ENCODE results near the gene KRT71. TPM values are rescaled to one million over a fixed set of nuclear protein-coding genes. Genes with fewer than 3 reads are reported as not detected.

The KRT71 gene
- total RNA-seq, 4 donors from 2014 or later: not detected

GRCh38 chr12:52535574-52535973 lies 17.4 kb downstream of the KRT71 start:
- DNase-seq: no peak
- intact Hi-C loops (cut with DNase I): no loop called here
- no peaks in the 10 kb centered on the region for H3K27me3 ChIP-seq
- WGBS, 2 donors: 28 to 93% methylated on average over 1 of the region's 1 CpG
- H3K27ac ChIP-seq: no peak overlapping the region
- H3K36me3 ChIP-seq: no peaks in the 10 kb centered on the region
- no peaks in the 10 kb centered on the region for H3K9me3 ChIP-seq
- no peak overlapping the region for H3K4me3 ChIP-seq (replicated peaks in 1 of 3)
- no peaks in the 10 kb centered on the region for H3K4me1 ChIP-seq
- TF ChIP-seq CTCF (IDR thresholded peaks at IDR 0.05) (no peak), POLR2A (IDR thresholded peaks at IDR 0.05) (no peak)

- TF ChIP-seq CTCF (IDR thresholded peaks at IDR 0.05) (no peak), POLR2A (IDR thresholded peaks at IDR 0.05) (no peak)
- no peak for DNase-seq
- intact Hi-C loops (cut with DNase I): no loop called here
- Histone ChIP-seq H3K36me3 (no peaks in the 10 kb centered on the region), H3K27ac (no peak overlapping the region), H3K9me3 (no peaks in the 10 kb centered on the region), H3K27me3 (no peaks in the 10 kb centered on the region), H3K4me3 (replicated peaks in 1 of 3) (no peak overlapping the region), H3K4me1 (no peaks in the 10 kb centered on the region)
- 85 to 94% methylated on average over 5 of the region's 5 CpGs for WGBS, 2 donors
Observed at GRCh38 chr12:52534482-52534881, 18.5 kb downstream of the KRT71 start.

- no peak for TF ChIP-seq POLR2A (IDR thresholded peaks at IDR 0.05)
- no peak for TF ChIP-seq CTCF (IDR thresholded peaks at IDR 0.05)
- no peak overlapping the region for H3K4me3 ChIP-seq (replicated peaks in 1 of 3)
- DNase-seq: no peak
- no peaks in the 10 kb centered on the region for H3K27me3 ChIP-seq
- no peak overlapping the region for H3K27ac ChIP-seq
- intact Hi-C loops (cut with DNase I): no loop called here
- no peaks in the 10 kb centered on the region for H3K36me3 ChIP-seq
- H3K4me1 ChIP-seq: no peaks in the 10 kb centered on the region
- no peaks in the 10 kb centered on the region for H3K9me3 ChIP-seq
- WGBS, 2 donors: 83% methylated on average over 9 to 10 of the region's 10 CpGs
Observed at GRCh38 chr12:52533686-52534470, 19.1 kb downstream of the KRT71 start.

GRCh38 chr12:52532636-52533035 lies 20.3 kb downstream of the KRT71 start:
- H3K27ac ChIP-seq: no peak overlapping the region
- H3K9me3 ChIP-seq: no peaks in the 10 kb centered on the region
- H3K27me3 ChIP-seq: no peaks in the 10 kb centered on the region
- H3K4me3 ChIP-seq (replicated peaks in 1 of 3): no peak overlapping the region
- 62 to 80% methylated on average over 4 of the region's 4 CpGs for WGBS, 2 donors
- H3K4me1 ChIP-seq: no peaks in the 10 kb centered on the region
- DNase-seq: no peak
- intact Hi-C loops (cut with DNase I): no loop called here
- H3K36me3 ChIP-seq: no peaks in the 10 kb centered on the region
- TF ChIP-seq CTCF (IDR thresholded peaks at IDR 0.05) (no peak), POLR2A (IDR thresholded peaks at IDR 0.05) (no peak)

- intact Hi-C loops (cut with DNase I): no loop called here
- Histone ChIP-seq H3K27me3 (no peaks in the 10 kb centered on the region), H3K4me1 (no peaks in the 10 kb centered on the region), H3K4me3 (replicated peaks in 1 of 3) (no peak overlapping the region), H3K36me3 (no peaks in the 10 kb centered on the region), H3K9me3 (no peaks in the 10 kb centered on the region), H3K27ac (no peak overlapping the region)
- WGBS, 2 donors: 82 to 88% methylated on average over 18 of the region's 18 CpGs
- TF ChIP-seq CTCF (IDR thresholded peaks at IDR 0.05) (no peak), POLR2A (IDR thresholded peaks at IDR 0.05) (no peak)
- no peak for DNase-seq
Observed at GRCh38 chr12:52531566-52532300, 21.2 kb downstream of the KRT71 start.
